Measurements from ENCODE around the gene CDH23. TPM values are rescaled to one million over a fixed set of nuclear protein-coding genes. Genes with fewer than 3 reads are reported as not detected.

Gene CDH23
- total RNA-seq, 1 donor from 2014 or later: not detected

- no peak for DNase-seq (ENCODE audit: low read depth)
- FAIRE-seq: peak; percentile 80
- no peaks in the 10 kb centered on the region for H3K27me3 ChIP-seq (ENCODE audit: control insufficient read depth, insufficient read depth, low read length)
- TF ChIP-seq CTCF (IDR thresholded peaks at IDR 0.05; ENCODE audit: insufficient read depth, low read length, severe bottlenecking): no peak
- no peaks in the 10 kb centered on the region for H3K36me3 ChIP-seq (ENCODE audit: control insufficient read depth, insufficient read depth, low read length)
- H3K4me3 ChIP-seq (ENCODE audit: low read depth, low read length): no peak overlapping the region
Observed at GRCh38 chr10:71432956-71433767, 36.4 kb downstream of the CDH23 start.

- TF ChIP-seq CTCF (IDR thresholded peaks at IDR 0.05; ENCODE audit: insufficient read depth, low read length, severe bottlenecking): no peak
- FAIRE-seq (no peak), DNase-seq (ENCODE audit: low read depth) (no peak)
- peaks cover 4% of the 10 kb centered on the region for H3K27me3 ChIP-seq (ENCODE audit: control insufficient read depth, insufficient read depth, low read length)
- H3K36me3 ChIP-seq (ENCODE audit: control insufficient read depth, insufficient read depth, low read length): no peaks in the 10 kb centered on the region
- H3K4me3 ChIP-seq (ENCODE audit: low read depth, low read length): no peak overlapping the region
Observed at GRCh38 chr10:71433768-71434744, 37.3 kb downstream of the CDH23 start.

GRCh38 chr10:71434760-71435394, 38.2 kb downstream of the CDH23 start:
- no peak for TF ChIP-seq CTCF (IDR thresholded peaks at IDR 0.05; ENCODE audit: insufficient read depth, low read length, severe bottlenecking)
- Histone ChIP-seq H3K27me3 (ENCODE audit: control insufficient read depth, insufficient read depth, low read length) (peaks cover 4% of the 10 kb centered on the region), H3K36me3 (ENCODE audit: control insufficient read depth, insufficient read depth, low read length) (no peaks in the 10 kb centered on the region), H3K4me3 (ENCODE audit: low read depth, low read length) (no peak overlapping the region)
- no peak for FAIRE-seq
- DNase-seq (ENCODE audit: low read depth): no peak

- peaks cover 4% of the 10 kb centered on the region for H3K27me3 ChIP-seq (ENCODE audit: control insufficient read depth, insufficient read depth, low read length)
- no peak for TF ChIP-seq CTCF (IDR thresholded peaks at IDR 0.05; ENCODE audit: insufficient read depth, low read length, severe bottlenecking)
- no peaks in the 10 kb centered on the region for H3K36me3 ChIP-seq (ENCODE audit: control insufficient read depth, insufficient read depth, low read length)
- FAIRE-seq (peak; percentile 13), DNase-seq (ENCODE audit: low read depth) (no peak)
- no peak overlapping the region for H3K4me3 ChIP-seq (ENCODE audit: low read depth, low read length)
Observed at GRCh38 chr10:71435571-71436267, 39.0 kb downstream of the CDH23 start.
